Loucy (cell line): ENCODE measurements around the gene SPRR1A.

Experiments used
- H2AFZ ChIP-seq: fragments of 200-600 bp; sonication (generic); 2 replicates; pipeline ENCODE4 v1.6.0; 2016; ENCODE audit warnings: antibody characterized with exemption, mild to moderate bottlenecking, low read length, moderate library complexity
- H3F3A ChIP-seq: fragments of 200-600 bp; 2 replicates; pipeline ENCODE4 v1.6.0; 2016; ENCODE audit warnings: antibody characterized with exemption, low read depth, mild to moderate bottlenecking
- H3K27me3 ChIP-seq: fragments of 200-600 bp; sonication (generic); 2 replicates; pipeline ENCODE4 v1.6.1; 2014; ENCODE audit warnings: low read length, mild to moderate bottlenecking; ENCODE audit not compliant: insufficient read depth, poor library complexity, severe bottlenecking
- H3K36me3 ChIP-seq: fragments of 200-600 bp; sonication (generic); 2 replicates; pipeline ENCODE4 v1.6.1; 2016; ENCODE audit warnings: low read length; ENCODE audit not compliant: insufficient read depth
- H3K4me1 ChIP-seq: fragments of 200-600 bp; sonication (generic); 2 replicates; pipeline ENCODE4 v1.5.1; 2014; ENCODE audit warnings: low read length, mild to moderate bottlenecking; ENCODE audit not compliant: insufficient read depth, poor library complexity, severe bottlenecking
- H3K4me2 ChIP-seq: fragments of 200-600 bp; sonication (generic); 2 replicates; pipeline ENCODE4 v1.6.0; 2014; ENCODE audit warnings: antibody characterized with exemption, low read length, low read depth, mild to moderate bottlenecking; ENCODE audit not compliant: poor library complexity, severe bottlenecking
- H3K4me3 ChIP-seq: fragments of 200-600 bp; sonication (generic); 2 replicates; pipeline ENCODE4 v1.5.1; 2014; ENCODE audit warnings: low read length, mild to moderate bottlenecking, mixed read lengths; ENCODE audit not compliant: poor library complexity, severe bottlenecking
- H3K79me2 ChIP-seq: fragments of 200-600 bp; sonication (generic); 2 replicates; pipeline ENCODE4 v1.6.1; 2014; ENCODE audit warnings: low read length; ENCODE audit not compliant: insufficient read depth
- H3K9ac ChIP-seq: fragments of 200-600 bp; sonication (generic); 2 replicates; pipeline ENCODE4 v1.6.0; 2014; ENCODE audit warnings: mild to moderate bottlenecking, low read depth, low read length, moderate library complexity; ENCODE audit not compliant: poor library complexity, severe bottlenecking
- H3K9me2 ChIP-seq: fragments of 200-600 bp; sonication (generic); replicated peaks from 2 replicates; pipeline ENCODE4 v1.6.1; 2016; ENCODE audit warnings: low read depth, low read length, mixed read lengths
- H3K9me3 ChIP-seq: fragments of 200-600 bp; sonication (generic); 2 replicates; pipeline ENCODE4 v1.6.1; 2014; ENCODE audit warnings: mild to moderate bottlenecking, antibody characterized with exemption, low read length, low read depth; ENCODE audit not compliant: insufficient read depth
- H4K20me1 ChIP-seq: fragments of 200-600 bp; sonication (generic); 2 replicates; pipeline ENCODE4 v1.6.0; 2014; ENCODE audit warnings: antibody characterized with exemption, low read length, mild to moderate bottlenecking; ENCODE audit not compliant: insufficient read depth, poor library complexity, severe bottlenecking
- CTCF ChIP-seq: fragments of 200-600 bp; sonication (generic); conservative IDR thresholded peaks from 2 replicates; pipeline ENCODE4 v1.5.1; 2014; ENCODE audit warnings: mild to moderate bottlenecking, antibody characterized with exemption, low read length
- EZH2phosphoT487 ChIP-seq: fragments of 200-600 bp; IDR thresholded peaks from 2 replicates; pipeline ENCODE4 v1.6.1; 2018; ENCODE audit warnings: antibody characterized with exemption, mild to moderate bottlenecking, moderate library complexity, borderline replicate concordance

Gene SPRR1A

GRCh38 chr1:152960452-152961044, 23.3 kb upstream of the SPRR1A start:
- no peaks in the 10 kb centered on the region for H4K20me1 ChIP-seq
- H3K9me3 ChIP-seq, result no peaks in the 10 kb centered on the region
- no peaks in the 10 kb centered on the region for H3K27me3 ChIP-seq
- TF ChIP-seq CTCF (peak; percentile 48), EZH2phosphoT487 (no peak)
- H3K4me3 ChIP-seq, result no peak overlapping the region
- no peak overlapping the region for H3K4me2 ChIP-seq
- no peaks in the 10 kb centered on the region for H3K79me2 ChIP-seq
- no peaks in the 10 kb centered on the region for H3F3A ChIP-seq
- H3K9me2 ChIP-seq, result no peaks in the 10 kb centered on the region
- no peaks in the 10 kb centered on the region for H3K36me3 ChIP-seq
- no peaks in the 10 kb centered on the region for H3K4me1 ChIP-seq
- 0 out of 2 replicates have a peak overlapping the region, but pooled peaks have one; percentile 23 for H2AFZ ChIP-seq
- H3K9ac ChIP-seq, result no peak overlapping the region

- H3K4me1 ChIP-seq, result no peaks in the 10 kb centered on the region
- no peaks in the 10 kb centered on the region for H3F3A ChIP-seq
- H3K9ac ChIP-seq, result no peak overlapping the region
- H3K27me3 ChIP-seq, result no peaks in the 10 kb centered on the region
- H3K4me3 ChIP-seq, result no peak overlapping the region
- H3K79me2 ChIP-seq, result no peaks in the 10 kb centered on the region
- H4K20me1 ChIP-seq, result no peaks in the 10 kb centered on the region
- no peak overlapping the region for H3K4me2 ChIP-seq
- H3K36me3 ChIP-seq, result no peaks in the 10 kb centered on the region
- 0 out of 2 replicates have a peak overlapping the region, but pooled peaks have one; percentile 23 for H2AFZ ChIP-seq
- H3K9me3 ChIP-seq, result no peaks in the 10 kb centered on the region
- no peaks in the 10 kb centered on the region for H3K9me2 ChIP-seq
- TF ChIP-seq CTCF (no peak), EZH2phosphoT487 (no peak)
These were observed 22.5 kb upstream of the SPRR1A start for GRCh38 chr1:152961226-152961891.

- Histone ChIP-seq H3K9me2 (no peaks in the 10 kb centered on the region), H3K4me2 (no peak overlapping the region), H3K79me2 (no peaks in the 10 kb centered on the region), H3K9ac (no peak overlapping the region), H3K4me1 (no peaks in the 10 kb centered on the region), H3K27me3 (peaks cover 10% of the 10 kb centered on the region), H3K9me3 (no peaks in the 10 kb centered on the region), H3K36me3 (no peaks in the 10 kb centered on the region), H3K4me3 (no peak overlapping the region), H3F3A (no peaks in the 10 kb centered on the region), H4K20me1 (no peaks in the 10 kb centered on the region), H2AFZ (no peak overlapping the region)
- TF ChIP-seq CTCF (no peak), EZH2phosphoT487 (no peak)
These were observed 20.9 kb upstream of the SPRR1A start for GRCh38 chr1:152962876-152963415.
